ENCODE data around the gene LITAFD. TPM values are rescaled to one million over a fixed set of nuclear protein-coding genes. Genes with fewer than 3 reads are reported as not detected.

LITAFD gene
- total and polyA plus RNA-seq, 2 of the 4 experiments (the other 2 are of a cell fraction): not detected

DNA sequence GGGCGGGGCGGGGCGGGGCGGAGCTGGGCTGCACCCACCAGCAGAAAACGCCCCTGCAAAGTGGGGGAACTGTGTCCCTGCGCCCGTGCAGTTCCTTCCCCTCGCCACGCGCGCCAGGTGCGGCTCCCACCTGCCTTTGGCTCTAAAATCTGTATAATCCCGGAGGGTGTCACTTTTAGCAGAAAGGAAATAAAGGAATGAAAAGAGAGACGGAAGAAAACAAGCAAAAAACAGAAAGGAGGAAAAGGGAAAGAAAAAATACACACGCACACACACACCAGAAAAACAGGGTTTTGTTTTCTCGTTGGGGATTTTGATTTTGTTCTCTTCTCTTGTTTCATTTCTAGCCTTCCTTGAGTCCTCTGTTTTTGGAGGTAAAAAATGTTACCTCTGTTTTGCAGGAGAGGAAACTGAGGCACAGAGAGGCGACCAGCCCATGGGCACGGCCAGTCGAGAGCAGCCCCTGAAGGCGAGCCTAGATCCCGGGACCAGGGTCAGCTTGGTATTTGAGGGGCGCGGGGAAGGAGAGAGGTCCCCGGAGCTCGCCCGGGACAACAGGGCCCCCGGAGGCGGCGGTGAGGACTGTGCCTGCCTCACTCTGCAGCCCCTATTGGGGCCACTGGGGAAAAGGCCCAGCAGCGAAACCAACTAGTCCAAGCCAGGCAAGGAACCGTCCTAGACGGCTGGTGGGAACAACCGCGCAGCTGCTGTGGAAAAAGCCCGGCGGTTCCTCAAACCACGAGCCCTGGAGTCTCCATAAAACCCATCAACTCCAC is 12.8 kb upstream of the LITAFD start:
- Histone ChIP-seq H3K9ac (ENCODE audit: low read depth, low read length) (peak overlapping the region; percentile 49; the same call in 1 of the 2 replicates), H3K27me3 (ENCODE audit: control insufficient read depth, insufficient read depth, low read length) (no peaks in the 10 kb centered on the region), H3K79me1 (ENCODE audit: low read depth in 1 of 2, low read length in 2 of 2) (peaks cover 5 to 42% of the 10 kb centered on the region in 2 experiments), H3K14ac (replicated peaks; ENCODE audit: low read depth, low read length) (0 out of 2 replicates have a peak overlapping the region, but pooled peaks have one; percentile 30), H3K9me1 (ENCODE audit: insufficient read depth, low read length) (peaks cover under 1% of the 10 kb centered on the region; the same call in 1 of the 2 replicates), H2BK5ac (ENCODE audit: low read depth, low read length, poor library complexity, severe bottlenecking) (no peak overlapping the region), H2BK20ac (ENCODE audit: low read depth, low read length) (no peak overlapping the region), H2BK120ac (ENCODE audit: low read depth, low read length) (peak overlapping the region; percentile 46; the same call in 1 of the 2 replicates), H4K5ac (ENCODE audit: low read depth, low read length) (0 out of 2 replicates have a peak overlapping the region, but pooled peaks have one; percentile 15), H3K9me3 (ENCODE audit: control insufficient read depth, insufficient read depth, low read length) (no peaks in the 10 kb centered on the region), H2AK5ac (ENCODE audit: low read depth, low read length) (no peak overlapping the region), H2BK15ac (ENCODE audit: low read depth, low read length) (no peak overlapping the region), H3K56ac (ENCODE audit: extremely low read depth, insufficient read depth, low read length) (no peak overlapping the region), H3K4me2 (ENCODE audit: low read depth, low read length) (peak overlapping the region; percentile 96), H3K27ac (ENCODE audit: insufficient read depth, low read length) (peak overlapping the region; percentile 45; the same call in 1 of the 2 replicates), H4K8ac (ENCODE audit: low read depth in 2 of 2, low read length in 2 of 2) (peak overlapping the region; percentile 24 to 29; a peak in 2 of 4 replicates), H4K20me1 (ENCODE audit: insufficient read depth, low read length) (peaks cover 31% of the 10 kb centered on the region), H3K23ac (ENCODE audit: low read depth, low read length) (peak overlapping the region; percentile 10; the same call in 1 of the 2 replicates), H3K4me1 (ENCODE audit: control insufficient read depth, insufficient read depth, low read length) (peaks cover 8% of the 10 kb centered on the region), H3K4ac (ENCODE audit: low read depth, low read length) (peak overlapping the region; percentile 43; the same call in 1 of the 2 replicates), H4K91ac (ENCODE audit: insufficient read depth, low read depth, low read length) (peak overlapping the region; percentile 46; the same call in 1 of the 2 replicates), H3K18ac (ENCODE audit: low read depth, low read length) (no peak overlapping the region; the same call in 1 of the 2 replicates), H2AK9ac (replicated peaks; ENCODE audit: low read depth, low read length, poor library complexity) (peak overlapping the region; percentile 77), H2AFZ (replicated peaks; ENCODE audit: low read length, poor library complexity) (peak overlapping the region; percentile 89), H3K4me3 (ENCODE audit: insufficient read depth, low read depth, low read length) (peak overlapping the region; percentile 68), H3K36me3 (ENCODE audit: control insufficient read depth, insufficient read depth, low read length) (no peaks in the 10 kb centered on the region; the same call in 1 of the 2 replicates)
- in situ Hi-C loops (cut with MboI; ENCODE audit: low sequenced_read_pairs): no loop called here
- ChIA-PET POLR2A (ENCODE audit: unreplicated experiment) (no interaction called here), CTCF (interaction anchor here (0.7 to 1.7 kb wide), 2 partner anchors 11 to 139 kb away, joined by 3 to 6 read pairs; no protein-coding TSS in a partner anchor)
- WGBS, 2 experiments (ENCODE audit: extremely low coverage in 2 of 2, insufficient read length in 1 of 2): 51% methylated on average over 7 of the region's 37 CpGs; no CpG with 5 or more reads in 1 of the 2 experiments
- intact Hi-C loops (cut with micrococcal nuclease): loop anchor here (5.0 kb wide), 1 partner anchor 72 kb away; the partner anchor contains the start of genes PMM2 and TMEM186
- dilution Hi-C loops (cut with HindIII; ENCODE audit: low sequenced_read_pairs, unreplicated experiment): no loop called here
- ATAC-seq (ENCODE audit: low read depth) (no peak), DNase-seq (no peak)
- no TSS peak for BruUV-seq (replicated peaks)
- no peak for TF ChIP-seq MAZ (IDR thresholded peaks at IDR 0.05; ENCODE audit: borderline replicate concordance, low read depth, low read length)
- no peak for TF ChIP-seq FOS (IDR thresholded peaks at IDR 0.05; ENCODE audit: low read depth, low read length)
- no peak for TF ChIP-seq POLR2A (IDR thresholded peaks at IDR 0.05; ENCODE audit: low read depth, low read length)
- TF ChIP-seq, protein P1, sequence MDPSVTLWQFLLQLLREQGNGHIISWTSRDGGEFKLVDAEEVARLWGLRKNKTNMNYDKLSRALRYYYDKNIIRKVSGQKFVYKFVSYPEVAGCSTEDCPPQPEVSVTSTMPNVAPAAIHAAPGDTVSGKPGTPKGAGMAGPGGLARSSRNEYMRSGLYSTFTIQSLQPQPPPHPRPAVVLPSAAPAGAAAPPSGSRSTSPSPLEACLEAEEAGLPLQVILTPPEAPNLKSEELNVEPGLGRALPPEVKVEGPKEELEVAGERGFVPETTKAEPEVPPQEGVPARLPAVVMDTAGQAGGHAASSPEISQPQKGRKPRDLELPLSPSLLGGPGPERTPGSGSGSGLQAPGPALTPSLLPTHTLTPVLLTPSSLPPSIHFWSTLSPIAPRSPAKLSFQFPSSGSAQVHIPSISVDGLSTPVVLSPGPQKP (IDR thresholded peaks at IDR 0.05; ENCODE audit: borderline replicate concordance, low read depth, low read length): no peak
- no peak for TF ChIP-seq MAFK (IDR thresholded peaks at IDR 0.05; ENCODE audit: low read depth, low read length)
- no peak for TF ChIP-seq CEBPB (IDR thresholded peaks at IDR 0.05; ENCODE audit: low read depth, low read length)
- TF ChIP-seq RAD21 (IDR thresholded peaks at IDR 0.05; ENCODE audit: low read length): no peak
- TF ChIP-seq, protein P2, sequence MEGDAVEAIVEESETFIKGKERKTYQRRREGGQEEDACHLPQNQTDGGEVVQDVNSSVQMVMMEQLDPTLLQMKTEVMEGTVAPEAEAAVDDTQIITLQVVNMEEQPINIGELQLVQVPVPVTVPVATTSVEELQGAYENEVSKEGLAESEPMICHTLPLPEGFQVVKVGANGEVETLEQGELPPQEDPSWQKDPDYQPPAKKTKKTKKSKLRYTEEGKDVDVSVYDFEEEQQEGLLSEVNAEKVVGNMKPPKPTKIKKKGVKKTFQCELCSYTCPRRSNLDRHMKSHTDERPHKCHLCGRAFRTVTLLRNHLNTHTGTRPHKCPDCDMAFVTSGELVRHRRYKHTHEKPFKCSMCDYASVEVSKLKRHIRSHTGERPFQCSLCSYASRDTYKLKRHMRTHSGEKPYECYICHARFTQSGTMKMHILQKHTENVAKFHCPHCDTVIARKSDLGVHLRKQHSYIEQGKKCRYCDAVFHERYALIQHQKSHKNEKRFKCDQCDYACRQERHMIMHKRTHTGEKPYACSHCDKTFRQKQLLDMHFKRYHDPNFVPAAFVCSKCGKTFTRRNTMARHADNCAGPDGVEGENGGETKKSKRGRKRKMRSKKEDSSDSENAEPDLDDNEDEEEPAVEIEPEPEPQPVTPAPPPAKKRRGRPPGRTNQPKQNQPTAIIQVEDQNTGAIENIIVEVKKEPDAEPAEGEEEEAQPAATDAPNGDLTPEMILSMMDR (conservative IDR thresholded peaks at IDR 0.05; ENCODE audit: low read depth, low read length): no peak
- no peak for TF ChIP-seq MXI1 (IDR thresholded peaks at IDR 0.05; ENCODE audit: borderline replicate concordance, low read depth, low read length)
- TF ChIP-seq SMC3 (IDR thresholded peaks at IDR 0.05; ENCODE audit: low read depth, low read length): no peak
- no peak for TF ChIP-seq RCOR1 (IDR thresholded peaks at IDR 0.05; ENCODE audit: insufficient replicate concordance, low read length)
- TF ChIP-seq, protein P3, sequence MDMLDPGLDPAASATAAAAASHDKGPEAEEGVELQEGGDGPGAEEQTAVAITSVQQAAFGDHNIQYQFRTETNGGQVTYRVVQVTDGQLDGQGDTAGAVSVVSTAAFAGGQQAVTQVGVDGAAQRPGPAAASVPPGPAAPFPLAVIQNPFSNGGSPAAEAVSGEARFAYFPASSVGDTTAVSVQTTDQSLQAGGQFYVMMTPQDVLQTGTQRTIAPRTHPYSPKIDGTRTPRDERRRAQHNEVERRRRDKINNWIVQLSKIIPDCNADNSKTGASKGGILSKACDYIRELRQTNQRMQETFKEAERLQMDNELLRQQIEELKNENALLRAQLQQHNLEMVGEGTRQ (IDR thresholded peaks at IDR 0.05; ENCODE audit: low read depth, low read length): no peak
- no peak for TF ChIP-seq CHD1 (IDR thresholded peaks at IDR 0.05; ENCODE audit: low read depth, low read length)
